ENCODE data around the gene NCAPG2. TPM values are rescaled to one million over a fixed set of nuclear protein-coding genes. Genes with fewer than 3 reads are reported as not detected.

Gene NCAPG2
- total RNA-seq, 2 experiments from 2014 or later: 145 to 149 TPM

- Mint-ChIP-seq H3K36me3 (peaks cover 4% of the 10 kb centered on the region), H3K9me3 (peaks cover 18% of the 10 kb centered on the region), H3K27me3 (peaks cover 49% of the 10 kb centered on the region), H3K27ac (no peak overlapping the region), H3K4me3 (no peak overlapping the region), H3K4me1 (ENCODE audit: low read depth) (peaks cover 10% of the 10 kb centered on the region)
- no peak for DNase-seq
- POLR2A ChIA-PET: no interaction called here
- CTCF ChIA-PET: no interaction called here
- intact Hi-C loops (cut with micrococcal nuclease): no loop called here
Observed at GRCh38 chr7:158584407-158584806, 120.2 kb downstream of the NCAPG2 start.

GRCh38 chr7:158583810-158584209 is 120.8 kb downstream of the NCAPG2 start:
- CTCF ChIA-PET: no interaction called here
- DNase-seq: no peak
- Mint-ChIP-seq H3K27ac (no peak overlapping the region), H3K4me1 (ENCODE audit: low read depth) (peaks cover 10% of the 10 kb centered on the region), H3K27me3 (peaks cover 46% of the 10 kb centered on the region), H3K4me3 (no peak overlapping the region), H3K36me3 (peaks cover 4% of the 10 kb centered on the region), H3K9me3 (peaks cover 21% of the 10 kb centered on the region)
- intact Hi-C loops (cut with micrococcal nuclease): no loop called here
- POLR2A ChIA-PET: no interaction called here

- CTCF ChIA-PET: no interaction called here
- Mint-ChIP-seq H3K4me1 (ENCODE audit: low read depth) (peaks cover 8% of the 10 kb centered on the region), H3K27ac (no peak overlapping the region), H3K27me3 (peaks cover 43% of the 10 kb centered on the region), H3K9me3 (peaks cover 21% of the 10 kb centered on the region), H3K4me3 (no peak overlapping the region), H3K36me3 (peaks cover 4% of the 10 kb centered on the region)
- intact Hi-C loops (cut with micrococcal nuclease): no loop called here
- POLR2A ChIA-PET: no interaction called here
- DNase-seq: no peak
Observed at GRCh38 chr7:158583143-158583542, 121.5 kb downstream of the NCAPG2 start.

- DNase-seq: no peak
Observed at GRCh38 chr7:158582089-158582456, 122.5 kb downstream of the NCAPG2 start.

GRCh38 chr7:158581440-158582088 is 123.0 kb downstream of the NCAPG2 start:
- ChIA-PET CTCF (no interaction called here), POLR2A (no interaction called here)
- H3K36me3 Mint-ChIP-seq: peaks cover 4% of the 10 kb centered on the region
- no peak overlapping the region for H3K4me3 Mint-ChIP-seq
- peaks cover 8% of the 10 kb centered on the region for H3K4me1 Mint-ChIP-seq (ENCODE audit: low read depth)
- intact Hi-C loops (cut with micrococcal nuclease): no loop called here
- H3K27ac Mint-ChIP-seq: no peak overlapping the region
- H3K9me3 Mint-ChIP-seq: peaks cover 21% of the 10 kb centered on the region
- H3K27me3 Mint-ChIP-seq: peaks cover 46% of the 10 kb centered on the region
- no peak for DNase-seq

More at GRCh38 chr7:158582089-158582456, 122.5 kb downstream of the NCAPG2 start:
- Mint-ChIP-seq H3K9me3 (peaks cover 21% of the 10 kb centered on the region), H3K36me3 (peaks cover 4% of the 10 kb centered on the region), H3K4me3 (no peak overlapping the region), H3K27ac (no peak overlapping the region), H3K4me1 (ENCODE audit: low read depth) (peaks cover 8% of the 10 kb centered on the region), H3K27me3 (peaks cover 46% of the 10 kb centered on the region)
- CTCF ChIA-PET: no interaction called here
- POLR2A ChIA-PET: no interaction called here
- intact Hi-C loops (cut with micrococcal nuclease): no loop called here

Small RNA genes lying within 50 kb of the gene (microRNA-seq; reads per million reads assigned to microRNA genes)
- gene MIR5707 (ENCODE audit: borderline microRNAs expressed, borderline number of aligned reads, borderline replicate concordance): not detected

Other genes starting within 250 kb of the NCAPG2 start
- gene PTPRN2, start 117.0 kb downstream of the NCAPG2 start, total RNA-seq: under 1 TPM; 0.51 to 0.64 TPM
- 10 to 100 TPM; 62.4 to 64.2 TPM for gene ESYT2, start 124.7 kb upstream of the NCAPG2 start, total RNA-seq
- gene DYNC2I1, start 151.8 kb upstream of the NCAPG2 start, total RNA-seq: 10 to 100 TPM in 1 of 2 experiments, 1 to 10 TPM in 1; 9.2 to 10.2 TPM

Data from activated CD4-positive, alpha-beta memory T cell treated with anti-CD3 and anti-CD28 coated beads for 36 hours (primary cell).